HG03457 (cell line): ENCODE measurements around the gene UPK3A.

Experiments
- ATAC-seq: cut with Tn5 transposase; IDR thresholded peaks from one replicate; pipeline ENCODE4 v1.9.1; 2021; ENCODE audit warnings: moderate number of reproducible peaks; ENCODE audit not compliant: unreplicated experiment

Gene UPK3A

GRCh38 chr22:45284705-45285262 lies at the start of gene UPK3A:
UPK3A (plus strand) TSS chr22:45284949; CDS start chr22:45285014, 65 bp downstream.
- no peak for ATAC-seq

- ATAC-seq: no peak
These were observed 49.5 kb upstream of the UPK3A start for GRCh38 chr22:45235101-45235777.

GRCh38 chr22:45235851-45236342 lies 48.9 kb upstream of the UPK3A start:
- ATAC-seq: no peak

GRCh38 chr22:45237065-45237990 lies 47.4 kb upstream of the UPK3A start:
- ATAC-seq: no peak

DNA sequence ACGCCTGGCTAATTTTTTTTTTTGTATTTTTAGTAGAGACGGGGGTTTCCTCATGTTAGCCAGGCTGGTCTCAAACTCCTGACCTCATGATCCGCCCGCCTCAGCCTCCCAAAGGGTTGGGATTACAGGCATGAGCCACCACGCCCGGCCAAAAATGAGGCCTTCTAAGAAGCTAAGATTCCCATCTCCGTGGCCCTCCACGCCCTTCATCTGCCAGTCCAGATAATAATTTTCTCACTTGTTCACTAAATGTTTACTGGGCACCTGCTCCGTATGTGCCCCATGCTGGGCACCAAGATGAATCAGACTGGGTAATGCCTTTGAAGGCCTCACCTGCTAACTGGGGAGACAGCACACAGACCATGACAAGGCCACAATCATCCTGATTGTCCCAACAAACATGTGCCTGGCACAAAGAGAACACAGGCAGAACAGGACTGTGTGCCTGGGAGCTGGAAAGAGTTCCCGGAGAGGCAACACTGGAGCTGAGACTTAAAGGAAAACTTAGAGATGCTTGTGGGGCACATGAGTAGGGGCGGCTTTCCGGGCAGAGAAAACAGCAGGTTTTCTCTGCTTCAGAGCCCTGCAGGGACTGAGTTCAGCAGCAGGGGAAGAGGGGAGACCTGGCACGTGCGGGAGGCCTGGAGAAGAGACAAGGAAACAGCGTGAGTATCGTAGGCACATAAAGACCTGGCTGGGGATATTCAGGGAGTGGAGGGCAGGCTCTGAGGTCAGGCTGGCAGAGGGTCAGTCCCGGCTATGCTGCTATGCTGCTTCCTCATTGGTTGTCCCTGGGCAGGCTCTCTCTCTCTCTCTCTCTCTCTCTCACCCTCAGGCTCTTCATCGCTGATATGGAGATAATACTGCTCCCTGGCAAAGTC lies 46.4 kb upstream of the UPK3A start:
- ATAC-seq: no peak

DNA sequence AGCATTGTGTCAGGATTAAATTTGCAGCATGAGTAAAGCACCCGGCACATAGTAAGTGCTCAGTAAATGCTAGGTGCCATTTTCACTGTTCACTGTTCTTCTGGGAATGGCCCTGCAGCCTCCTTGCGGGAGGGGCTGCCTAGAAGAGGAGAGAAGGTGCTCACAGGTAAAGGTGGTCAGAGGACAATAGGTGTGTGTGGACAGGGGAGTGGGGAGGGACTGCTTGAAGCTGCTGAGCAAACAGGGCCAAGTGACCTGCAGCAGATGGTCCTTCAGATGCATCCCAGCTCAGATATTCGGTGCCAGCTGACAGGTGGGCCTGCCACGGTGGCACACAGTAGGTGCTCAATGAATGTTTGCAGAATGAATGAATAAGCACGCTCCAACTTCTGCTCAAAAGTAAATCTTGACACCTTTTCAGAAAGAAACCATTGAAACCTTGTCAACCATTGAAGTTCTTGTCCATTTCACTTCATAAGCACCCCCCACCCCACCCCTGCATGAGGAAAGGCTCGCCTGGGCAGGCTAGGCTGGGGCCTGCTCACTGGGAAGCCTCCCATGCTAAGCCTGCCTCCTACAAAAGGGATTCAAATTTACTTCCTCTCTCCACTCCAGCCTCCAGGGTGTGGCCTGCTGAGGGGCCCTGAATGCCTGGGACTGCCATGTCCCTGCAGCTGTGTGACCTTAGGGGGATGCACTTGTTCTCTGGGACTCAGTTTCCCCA lies 45.6 kb upstream of the UPK3A start:
- no peak for ATAC-seq

- no peak for ATAC-seq
These were observed 45.1 kb upstream of the UPK3A start for GRCh38 chr22:45239681-45240051.

DNA sequence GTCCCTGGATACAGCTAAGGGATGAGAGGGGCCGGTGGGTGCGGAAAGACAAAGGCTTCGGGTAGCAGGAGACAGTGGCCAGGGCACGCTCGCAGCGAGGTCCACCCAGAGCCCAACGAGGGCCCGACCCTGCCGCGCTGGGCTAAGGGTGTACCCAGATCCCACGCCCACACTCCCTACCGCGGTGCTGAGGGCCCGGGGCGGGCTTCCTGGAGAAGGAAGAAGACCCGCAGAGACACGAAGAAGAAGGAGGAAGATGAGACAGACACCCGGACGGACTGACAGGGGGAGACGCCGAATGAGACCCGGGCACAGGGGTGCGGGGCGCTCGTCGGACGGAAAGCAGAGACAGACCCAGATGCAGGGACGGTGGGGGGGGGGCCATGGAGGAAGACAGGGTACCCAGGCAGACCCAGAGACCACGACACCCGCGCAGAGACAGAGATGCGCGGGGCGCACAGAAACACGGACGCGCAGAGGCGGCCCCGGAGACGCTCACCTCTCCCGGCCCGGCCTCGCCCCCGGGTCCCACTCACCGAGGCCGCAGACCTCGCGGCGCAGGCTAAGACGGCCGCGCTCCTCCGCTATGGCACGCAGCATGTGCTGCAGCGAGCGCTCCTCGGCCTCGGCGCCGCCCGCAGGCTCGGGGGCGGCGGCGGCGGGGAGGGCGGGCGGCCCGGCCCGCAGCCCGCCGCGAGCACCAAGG lies 44.5 kb upstream of the UPK3A start:
- ATAC-seq: no peak

DNA sequence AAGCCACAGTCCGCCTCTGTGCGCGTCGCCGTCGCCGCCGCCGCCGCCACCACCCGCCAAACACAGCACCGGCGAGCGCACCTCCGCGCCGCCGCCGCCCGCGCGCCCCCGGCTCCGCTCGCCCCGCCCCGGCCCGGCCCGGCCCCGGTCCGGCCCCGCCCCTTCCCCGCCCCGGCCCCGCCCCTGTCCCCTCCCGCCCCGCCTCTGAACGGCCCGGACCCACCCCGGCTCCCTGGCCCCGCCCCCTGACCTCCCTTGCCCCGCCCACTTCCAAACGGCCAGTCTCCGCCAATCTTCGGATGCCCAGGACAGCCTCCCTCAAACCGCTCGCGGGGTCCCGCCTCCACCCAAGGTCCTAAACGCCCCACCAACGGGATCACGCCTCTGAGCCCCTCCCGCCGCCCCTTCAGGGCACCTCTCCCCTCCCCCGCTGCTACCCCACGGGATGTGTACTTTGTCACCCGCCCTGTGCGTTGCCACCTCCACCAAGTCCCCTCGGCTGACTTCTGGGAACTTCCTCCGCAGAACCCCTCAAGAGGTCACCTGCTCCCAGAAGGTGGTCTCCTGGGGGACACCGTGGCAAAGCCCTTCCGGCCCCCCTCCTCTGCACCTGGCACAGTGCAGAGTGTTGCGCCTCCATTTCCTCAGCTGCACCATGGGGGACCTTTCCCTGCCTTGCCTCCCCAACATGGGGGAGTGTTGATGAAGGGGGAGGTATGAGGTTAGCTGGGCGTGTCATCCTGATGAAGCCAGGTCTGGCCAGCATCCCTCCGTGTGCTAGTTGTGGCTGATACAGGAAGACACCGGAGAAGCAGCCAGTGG lies 43.7 kb upstream of the UPK3A start, which contains the start of gene KIAA0930:
TSS of gene KIAA0930 (minus strand) at position 85 of the 822 bp plus-strand sequence. CDS start 191 bp downstream, outside the sequence.
- ATAC-seq: no peak

DNA sequence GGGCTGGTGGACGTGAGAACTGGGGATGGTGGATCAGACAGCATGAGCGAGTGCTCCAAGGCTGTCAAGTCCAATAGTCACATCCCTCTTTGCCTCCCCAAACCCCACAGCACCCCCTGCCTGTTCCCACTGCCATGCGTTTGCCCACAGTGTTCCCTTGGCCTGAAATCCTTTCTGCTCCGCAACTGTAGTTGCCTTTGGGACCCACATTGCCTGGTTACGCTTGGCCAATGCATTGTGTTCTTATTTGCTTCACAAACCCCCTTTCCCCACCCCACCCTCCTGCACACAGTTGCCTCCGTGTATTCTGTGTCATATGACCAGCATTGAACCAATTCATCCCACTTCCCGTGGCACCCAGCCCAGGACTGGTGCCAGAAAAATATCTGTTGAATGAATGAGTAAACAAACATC lies 42.0 kb upstream of the UPK3A start:
- no peak for ATAC-seq

DNA sequence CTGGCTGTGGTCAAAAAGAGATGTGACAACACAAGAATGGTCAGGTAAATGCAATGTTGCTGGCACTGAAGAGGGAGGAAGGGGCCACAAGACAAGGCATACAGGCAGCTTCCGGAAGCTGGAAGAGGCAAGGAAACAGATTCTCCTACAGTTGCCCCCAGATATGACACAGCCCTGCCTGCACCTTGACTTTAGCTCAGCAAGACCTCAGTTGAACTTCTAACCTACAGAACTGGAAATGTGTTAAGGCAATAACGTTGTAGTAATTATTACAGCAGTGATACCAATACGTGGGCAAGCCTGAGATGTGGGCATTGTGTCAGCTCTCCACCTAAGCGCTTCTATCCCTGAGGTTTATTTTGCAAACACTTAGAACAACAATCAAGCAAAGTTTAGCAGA lies 39.8 kb upstream of the UPK3A start:
- no peak for ATAC-seq

GRCh38 chr22:45246060-45246985 lies 38.4 kb upstream of the UPK3A start:
- ATAC-seq: no peak

- ATAC-seq: no peak
These were observed 35.8 kb upstream of the UPK3A start for GRCh38 chr22:45248832-45249561.

DNA sequence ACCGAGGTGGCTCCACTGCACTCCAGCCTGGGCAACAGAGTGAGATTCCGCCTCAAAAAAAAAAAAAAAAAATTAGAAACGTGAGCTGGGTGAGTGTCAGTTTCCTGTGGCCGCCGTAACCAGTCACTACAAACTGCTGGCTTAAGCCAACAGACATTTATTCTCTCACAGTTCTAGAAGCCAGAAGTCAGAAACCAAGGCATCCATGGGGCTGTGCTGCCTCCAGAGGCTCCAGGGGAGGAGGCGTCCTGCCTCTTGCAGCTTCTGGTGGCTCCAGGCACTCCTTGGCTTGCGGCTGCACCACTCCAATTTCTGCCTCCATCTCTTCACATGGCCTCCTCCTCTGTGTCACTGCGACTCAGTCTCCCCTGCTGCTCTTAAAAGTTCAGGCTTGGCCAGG lies 32.9 kb upstream of the UPK3A start:
- ATAC-seq: no peak

DNA sequence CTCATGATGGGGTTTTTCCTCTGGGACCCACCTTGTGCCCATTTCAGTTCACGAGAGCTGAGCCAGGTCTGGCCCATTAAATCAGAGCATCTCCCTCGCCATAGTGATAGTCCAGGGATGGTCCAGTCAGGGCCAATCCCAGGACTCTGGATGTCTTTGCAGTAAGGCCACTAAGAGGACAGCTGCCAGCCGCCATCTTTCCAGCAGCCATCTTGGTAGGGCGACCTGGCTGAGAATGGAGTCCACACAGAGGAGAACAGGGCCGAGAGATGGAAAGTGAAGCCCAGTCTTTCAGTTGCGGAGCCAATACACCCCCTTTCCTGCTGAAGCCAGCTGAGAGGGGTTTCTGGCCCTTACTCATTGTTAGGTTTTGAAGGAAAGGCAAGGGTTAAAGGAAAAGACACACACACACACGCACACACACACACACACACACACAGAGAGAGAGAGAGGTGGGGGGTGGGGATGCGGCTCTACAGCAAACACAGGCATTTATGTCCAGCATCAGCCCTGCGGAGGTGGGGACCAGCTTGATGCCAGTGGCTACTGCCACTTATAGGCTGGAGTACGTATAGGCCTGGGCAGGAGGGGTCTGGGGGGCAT lies 31.6 kb upstream of the UPK3A start:
- no peak for ATAC-seq

GRCh38 chr22:45254388-45254787 lies 30.4 kb upstream of the UPK3A start:
- no peak for ATAC-seq
